Loucy (cell line): Measurements from ENCODE around the gene TCEANC2.
"Not testable (repeated sequence)": the region's sequence is repeated elsewhere in the genome, so short reads cannot be mapped to it uniquely, and the experiment has no call there.

Source experiments
- H2AFZ ChIP-seq: fragments of 200-600 bp; sonication (generic); 2 replicates; pipeline ENCODE4 v1.6.0; 2016; ENCODE audit warnings: antibody characterized with exemption, mild to moderate bottlenecking, low read length, moderate library complexity
- H3F3A ChIP-seq: fragments of 200-600 bp; 2 replicates; pipeline ENCODE4 v1.6.0; 2016; ENCODE audit warnings: antibody characterized with exemption, low read depth, mild to moderate bottlenecking
- H3K27me3 ChIP-seq: fragments of 200-600 bp; sonication (generic); 2 replicates; pipeline ENCODE4 v1.6.1; 2014; ENCODE audit warnings: low read length, mild to moderate bottlenecking; ENCODE audit not compliant: insufficient read depth, poor library complexity, severe bottlenecking
- H3K36me3 ChIP-seq: fragments of 200-600 bp; sonication (generic); 2 replicates; pipeline ENCODE4 v1.6.1; 2016; ENCODE audit warnings: low read length; ENCODE audit not compliant: insufficient read depth
- H3K4me1 ChIP-seq: fragments of 200-600 bp; sonication (generic); 2 replicates; pipeline ENCODE4 v1.5.1; 2014; ENCODE audit warnings: low read length, mild to moderate bottlenecking; ENCODE audit not compliant: insufficient read depth, poor library complexity, severe bottlenecking
- H3K4me2 ChIP-seq: fragments of 200-600 bp; sonication (generic); 2 replicates; pipeline ENCODE4 v1.6.0; 2014; ENCODE audit warnings: antibody characterized with exemption, low read length, low read depth, mild to moderate bottlenecking; ENCODE audit not compliant: poor library complexity, severe bottlenecking
- H3K4me3 ChIP-seq: fragments of 200-600 bp; sonication (generic); 2 replicates; pipeline ENCODE4 v1.5.1; 2014; ENCODE audit warnings: low read length, mild to moderate bottlenecking, mixed read lengths; ENCODE audit not compliant: poor library complexity, severe bottlenecking
- H3K79me2 ChIP-seq: fragments of 200-600 bp; sonication (generic); 2 replicates; pipeline ENCODE4 v1.6.1; 2014; ENCODE audit warnings: low read length; ENCODE audit not compliant: insufficient read depth
- H3K9ac ChIP-seq: fragments of 200-600 bp; sonication (generic); 2 replicates; pipeline ENCODE4 v1.6.0; 2014; ENCODE audit warnings: mild to moderate bottlenecking, low read depth, low read length, moderate library complexity; ENCODE audit not compliant: poor library complexity, severe bottlenecking
- H3K9me2 ChIP-seq: fragments of 200-600 bp; sonication (generic); replicated peaks from 2 replicates; pipeline ENCODE4 v1.6.1; 2016; ENCODE audit warnings: low read depth, low read length, mixed read lengths
- H3K9me3 ChIP-seq: fragments of 200-600 bp; sonication (generic); 2 replicates; pipeline ENCODE4 v1.6.1; 2014; ENCODE audit warnings: mild to moderate bottlenecking, antibody characterized with exemption, low read length, low read depth; ENCODE audit not compliant: insufficient read depth
- H4K20me1 ChIP-seq: fragments of 200-600 bp; sonication (generic); 2 replicates; pipeline ENCODE4 v1.6.0; 2014; ENCODE audit warnings: antibody characterized with exemption, low read length, mild to moderate bottlenecking; ENCODE audit not compliant: insufficient read depth, poor library complexity, severe bottlenecking
- CTCF ChIP-seq: fragments of 200-600 bp; sonication (generic); conservative IDR thresholded peaks from 2 replicates; pipeline ENCODE4 v1.5.1; 2014; ENCODE audit warnings: mild to moderate bottlenecking, antibody characterized with exemption, low read length
- EZH2phosphoT487 ChIP-seq: fragments of 200-600 bp; IDR thresholded peaks from 2 replicates; pipeline ENCODE4 v1.6.1; 2018; ENCODE audit warnings: antibody characterized with exemption, mild to moderate bottlenecking, moderate library complexity, borderline replicate concordance

The TCEANC2 gene

GRCh38 chr1:54018635-54019034 lies 34.8 kb upstream of the TCEANC2 start:
- no peak overlapping the region for H3K9ac ChIP-seq
- no peaks in the 10 kb centered on the region for H3K79me2 ChIP-seq
- no peaks in the 10 kb centered on the region for H3F3A ChIP-seq
- TF ChIP-seq EZH2phosphoT487: no peak
- no peak for TF ChIP-seq CTCF
- H3K4me3 ChIP-seq: no peak overlapping the region
- H3K36me3 ChIP-seq: no peaks in the 10 kb centered on the region
- H3K4me2 ChIP-seq: no peak overlapping the region
- no peak overlapping the region for H2AFZ ChIP-seq
- H3K27me3 ChIP-seq: no peaks in the 10 kb centered on the region
- H3K9me2 ChIP-seq: no peaks in the 10 kb centered on the region
- no peaks in the 10 kb centered on the region for H4K20me1 ChIP-seq
- H3K9me3 ChIP-seq: no peaks in the 10 kb centered on the region
- no peaks in the 10 kb centered on the region for H3K4me1 ChIP-seq

- H3K4me2 ChIP-seq, H3K9me3 ChIP-seq, H3K4me1 ChIP-seq, H3K36me3 ChIP-seq, H3K27me3 ChIP-seq, H3F3A ChIP-seq, H3K9me2 ChIP-seq, H3K9ac ChIP-seq, H4K20me1 ChIP-seq, H3K79me2 ChIP-seq, H3K4me3 ChIP-seq, H2AFZ ChIP-seq: not testable (repeated sequence)
These were observed 33.7 kb upstream of the TCEANC2 start for GRCh38 chr1:54019562-54020176.

GRCh38 chr1:54024358-54024757 lies 29.1 kb upstream of the TCEANC2 start:
- Histone ChIP-seq H3K27me3 (no peaks in the 10 kb centered on the region), H3K4me2 (no peak overlapping the region), H4K20me1 (no peaks in the 10 kb centered on the region), H3K4me3 (no peak overlapping the region), H3K36me3 (no peaks in the 10 kb centered on the region), H3K79me2 (no peaks in the 10 kb centered on the region), H3K4me1 (no peaks in the 10 kb centered on the region), H3K9me3 (no peaks in the 10 kb centered on the region), H3K9me2 (no peaks in the 10 kb centered on the region), H3F3A (no peaks in the 10 kb centered on the region), H2AFZ (no peak overlapping the region), H3K9ac (no peak overlapping the region)
- TF ChIP-seq EZH2phosphoT487 (no peak), CTCF (no peak)

GRCh38 chr1:54024811-54025210 lies 28.6 kb upstream of the TCEANC2 start:
- H4K20me1 ChIP-seq, H3K79me2 ChIP-seq, H3K4me1 ChIP-seq, H3K27me3 ChIP-seq, H3F3A ChIP-seq, H2AFZ ChIP-seq, H3K4me2 ChIP-seq, H3K4me3 ChIP-seq, H3K9me3 ChIP-seq, H3K9ac ChIP-seq, H3K9me2 ChIP-seq, H3K36me3 ChIP-seq: not testable (repeated sequence)
